Osteocyte (in vitro differentiated cells): ENCODE measurements around the gene NCOR2. TPM values are rescaled to one million over a fixed set of nuclear protein-coding genes. Genes with fewer than 3 reads are reported as not detected.

ENCODE experiments used
- DNase-seq: peaks from one replicate; pipeline ENCODE4 v3.0.0; 2021; ENCODE audit warnings: mixed read lengths; ENCODE audit not compliant: unreplicated experiment; ENCODE audit errors: extremely low spot score
- H3K27ac Mint-ChIP-seq: one replicate; pipeline ENCODE4 v1.8.0; 2021; ENCODE audit warnings: mild to moderate bottlenecking, mixed read lengths; ENCODE audit not compliant: unreplicated experiment
- H3K27me3 Mint-ChIP-seq: one replicate; pipeline ENCODE4 v1.8.0; 2021; ENCODE audit warnings: mixed read lengths; ENCODE audit not compliant: unreplicated experiment
- H3K36me3 Mint-ChIP-seq: one replicate; pipeline ENCODE4 v1.8.0; 2021; ENCODE audit warnings: mixed read lengths; ENCODE audit not compliant: unreplicated experiment
- H3K4me1 Mint-ChIP-seq: one replicate; pipeline ENCODE4 v1.8.0; 2021; ENCODE audit warnings: mixed read lengths; ENCODE audit not compliant: unreplicated experiment
- H3K4me3 Mint-ChIP-seq: one replicate; pipeline ENCODE4 v1.8.0; 2021; ENCODE audit warnings: mild to moderate bottlenecking, moderate library complexity, mixed read lengths; ENCODE audit not compliant: unreplicated experiment
- H3K9me3 Mint-ChIP-seq: one replicate; pipeline ENCODE4 v1.8.0; 2021; ENCODE audit warnings: mixed read lengths; ENCODE audit not compliant: unreplicated experiment
- total RNA-seq: library from RNA; stranded (reverse); gene quantifications from 2 replicates; pipeline ENCODE4 v1.2.1, GENCODE V29; 2021
- TF ChIP-seq, protein P1 (sequence below): fragments of 200-600 bp; sonication (generic); IDR thresholded peaks from 2 replicates; pipeline ENCODE4 v1.5.0; 2021; ENCODE audit warnings: antibody characterized with exemption, mild to moderate bottlenecking, moderate library complexity

NCOR2 gene
- total RNA-seq, 1 donor from 2014 or later, result 362 TPM

DNA sequence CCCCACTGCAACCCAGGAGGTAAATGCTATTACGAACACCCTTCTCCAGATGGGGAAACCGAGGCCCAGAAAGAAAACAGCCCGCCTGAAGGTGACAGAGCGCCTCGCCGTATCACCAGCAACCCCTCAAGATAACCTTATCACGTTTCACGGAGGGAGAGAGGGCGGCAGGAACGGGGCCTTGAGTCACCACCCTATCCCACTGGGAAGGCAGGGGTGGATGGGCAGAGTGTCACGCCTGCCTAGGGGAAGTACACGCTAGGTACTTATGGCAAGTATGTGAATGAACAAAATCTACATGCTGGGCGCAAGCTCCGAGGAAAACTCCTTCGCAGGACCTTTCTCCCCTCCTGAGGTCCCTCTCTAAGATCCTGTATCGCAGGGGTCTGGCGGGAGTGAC lies 17.8 kb downstream of the NCOR2 start:
- H3K27me3 Mint-ChIP-seq, result no peaks in the 10 kb centered on the region
- peak overlapping the region; percentile 90 for H3K27ac Mint-ChIP-seq
- H3K9me3 Mint-ChIP-seq, result no peaks in the 10 kb centered on the region
- TF ChIP-seq, protein P1, sequence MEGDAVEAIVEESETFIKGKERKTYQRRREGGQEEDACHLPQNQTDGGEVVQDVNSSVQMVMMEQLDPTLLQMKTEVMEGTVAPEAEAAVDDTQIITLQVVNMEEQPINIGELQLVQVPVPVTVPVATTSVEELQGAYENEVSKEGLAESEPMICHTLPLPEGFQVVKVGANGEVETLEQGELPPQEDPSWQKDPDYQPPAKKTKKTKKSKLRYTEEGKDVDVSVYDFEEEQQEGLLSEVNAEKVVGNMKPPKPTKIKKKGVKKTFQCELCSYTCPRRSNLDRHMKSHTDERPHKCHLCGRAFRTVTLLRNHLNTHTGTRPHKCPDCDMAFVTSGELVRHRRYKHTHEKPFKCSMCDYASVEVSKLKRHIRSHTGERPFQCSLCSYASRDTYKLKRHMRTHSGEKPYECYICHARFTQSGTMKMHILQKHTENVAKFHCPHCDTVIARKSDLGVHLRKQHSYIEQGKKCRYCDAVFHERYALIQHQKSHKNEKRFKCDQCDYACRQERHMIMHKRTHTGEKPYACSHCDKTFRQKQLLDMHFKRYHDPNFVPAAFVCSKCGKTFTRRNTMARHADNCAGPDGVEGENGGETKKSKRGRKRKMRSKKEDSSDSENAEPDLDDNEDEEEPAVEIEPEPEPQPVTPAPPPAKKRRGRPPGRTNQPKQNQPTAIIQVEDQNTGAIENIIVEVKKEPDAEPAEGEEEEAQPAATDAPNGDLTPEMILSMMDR, result no peak
- no peaks in the 10 kb centered on the region for H3K36me3 Mint-ChIP-seq
- peaks cover 73% of the 10 kb centered on the region for H3K4me1 Mint-ChIP-seq
- no peak overlapping the region for H3K4me3 Mint-ChIP-seq
- no peak for DNase-seq

DNA sequence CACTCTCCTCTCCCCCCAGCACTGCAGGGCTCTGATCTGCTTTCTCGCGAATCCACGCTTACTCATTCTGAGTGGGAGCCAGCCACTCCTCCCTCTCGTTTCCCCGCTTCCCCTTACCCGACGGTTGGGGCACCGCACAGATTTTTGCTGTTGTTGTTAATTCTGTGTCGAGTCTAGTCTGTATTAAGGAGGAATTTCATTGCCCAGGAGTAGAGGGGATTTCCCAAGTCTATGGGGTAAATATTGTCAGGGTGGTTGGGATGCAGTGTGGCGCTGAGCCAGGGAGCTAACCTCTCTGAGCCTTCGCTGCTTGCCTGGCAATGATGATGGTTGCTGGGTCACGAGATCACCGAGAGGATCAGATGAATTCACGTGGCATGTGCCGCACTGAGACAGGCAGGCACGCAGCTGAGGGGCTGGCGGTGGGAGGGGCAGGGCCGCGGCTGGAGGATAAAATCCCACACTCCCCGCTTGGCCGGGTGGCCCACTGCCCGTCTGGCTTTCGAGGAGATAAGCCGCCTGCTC lies 18.5 kb downstream of the NCOR2 start:
- Mint-ChIP-seq H3K27ac (peak overlapping the region; percentile 59), H3K4me1 (peaks cover 73% of the 10 kb centered on the region)

DNA sequence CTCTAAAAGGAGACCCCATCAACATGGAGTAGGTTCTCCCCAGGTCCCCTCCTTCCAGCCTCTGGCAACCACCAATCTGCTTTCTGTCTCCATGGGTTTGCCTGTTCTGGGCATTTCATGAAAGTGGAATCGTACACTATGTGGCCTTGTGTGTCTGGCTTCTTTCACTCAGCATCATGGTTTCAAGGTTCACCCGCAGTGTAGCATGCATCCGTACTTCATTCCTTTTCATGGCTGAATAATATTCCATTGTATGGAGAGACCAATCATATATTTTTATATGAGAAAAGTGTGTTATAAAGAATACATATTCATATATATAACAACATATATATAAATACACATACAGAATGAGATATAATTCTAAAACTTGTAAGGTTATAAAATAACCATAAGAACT lies 19.8 kb downstream of the NCOR2 start:
- TF ChIP-seq, protein P1, result no peak
- Mint-ChIP-seq H3K4me1 (peaks cover 75% of the 10 kb centered on the region), H3K27me3 (no peaks in the 10 kb centered on the region), H3K4me3 (no peak overlapping the region), H3K27ac (no peak overlapping the region), H3K36me3 (no peaks in the 10 kb centered on the region), H3K9me3 (no peaks in the 10 kb centered on the region)
- no peak for DNase-seq

More for the DNA sequence above, 18.5 kb downstream of the NCOR2 start:
- TF ChIP-seq, protein P1, result no peak
- Mint-ChIP-seq H3K27me3 (no peaks in the 10 kb centered on the region), H3K9me3 (no peaks in the 10 kb centered on the region), H3K4me3 (no peak overlapping the region), H3K36me3 (no peaks in the 10 kb centered on the region)
- no peak for DNase-seq

DNA sequence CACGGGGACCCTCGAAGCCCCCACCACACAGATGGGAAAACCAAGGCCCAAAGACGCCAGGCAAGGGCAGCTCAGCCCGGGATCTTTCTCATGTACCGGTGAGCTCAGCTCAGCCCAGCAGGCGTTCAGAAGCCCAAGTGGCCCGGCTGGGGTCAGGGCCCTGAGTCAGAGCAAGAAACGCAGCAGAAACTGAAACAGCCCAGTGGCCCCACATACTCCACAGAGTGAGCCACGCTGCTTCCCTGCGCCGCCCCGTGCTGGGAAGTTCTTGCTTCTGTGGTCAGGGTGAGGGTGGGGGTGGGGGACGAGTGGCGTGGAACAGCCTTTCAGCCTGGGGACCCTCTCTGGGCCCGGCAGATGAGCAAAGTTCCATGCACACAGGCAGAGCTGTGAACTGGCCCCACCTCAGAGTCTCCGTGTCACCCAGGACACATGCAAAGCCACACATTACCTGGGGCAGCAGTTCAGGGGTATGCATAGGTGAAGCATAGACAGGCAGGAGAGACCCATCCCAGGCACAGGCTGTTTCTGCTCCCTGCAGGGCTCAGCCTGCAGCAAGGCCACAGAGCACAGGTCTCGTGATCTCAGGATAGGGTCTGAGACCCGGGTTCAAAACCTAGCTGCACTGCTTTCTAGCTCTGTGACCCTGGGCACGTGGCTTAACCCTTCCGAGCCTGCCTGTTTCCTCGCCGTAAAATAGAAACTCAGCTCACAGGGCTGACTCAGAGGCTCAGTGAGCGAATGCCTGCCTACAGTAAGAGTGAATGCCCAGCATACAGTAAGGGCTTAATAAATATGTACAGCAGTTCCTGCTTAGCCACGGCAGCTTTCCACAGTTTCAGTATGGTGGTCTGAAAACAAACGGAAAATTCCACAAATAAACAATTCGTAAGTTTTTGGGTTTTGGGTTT lies 21.6 kb downstream of the NCOR2 start:
- Mint-ChIP-seq H3K9me3 (no peaks in the 10 kb centered on the region), H3K27ac (no peak overlapping the region), H3K36me3 (no peaks in the 10 kb centered on the region), H3K4me3 (no peak overlapping the region), H3K27me3 (no peaks in the 10 kb centered on the region), H3K4me1 (peaks cover 66% of the 10 kb centered on the region)
- no peak for DNase-seq
- TF ChIP-seq, protein P1, result no peak

DNA sequence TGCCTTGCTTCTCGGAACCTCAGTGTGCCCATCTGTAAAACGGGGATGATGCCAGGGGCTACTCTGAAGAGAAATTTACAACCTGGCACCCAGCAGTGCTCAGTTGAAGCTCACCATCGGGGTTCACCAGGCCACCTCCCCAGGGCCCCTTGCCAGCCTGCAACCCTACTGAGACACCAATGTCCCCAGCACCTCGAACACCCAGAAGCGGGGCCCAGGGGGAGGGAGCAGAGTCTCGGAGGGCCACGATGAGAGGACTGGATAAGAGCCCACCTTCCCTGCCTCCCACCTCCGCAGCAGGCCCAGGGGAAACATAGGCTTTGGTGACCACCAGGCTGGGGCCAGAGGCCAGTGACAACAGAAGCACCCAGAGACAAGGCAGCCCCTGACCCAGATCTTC lies 22.4 kb downstream of the NCOR2 start:
- TF ChIP-seq, protein P1, result no peak
- DNase-seq, result no peak
- no peak overlapping the region for H3K4me3 Mint-ChIP-seq
- H3K36me3 Mint-ChIP-seq, result no peaks in the 10 kb centered on the region
- no peaks in the 10 kb centered on the region for H3K27me3 Mint-ChIP-seq
- no peaks in the 10 kb centered on the region for H3K9me3 Mint-ChIP-seq
- peak overlapping the region; percentile 44 for H3K27ac Mint-ChIP-seq
- peaks cover 58% of the 10 kb centered on the region for H3K4me1 Mint-ChIP-seq
